GM18909 (cell line): Measurements from ENCODE around the gene TECTB.
"Not testable (repeated sequence)": the region's sequence is repeated elsewhere in the genome, so short reads cannot be mapped to it uniquely, and the experiment has no call there.

Experiments used
- ATAC-seq: cut with Tn5 transposase; IDR thresholded peaks from one replicate; pipeline ENCODE4 v1.9.1; 2021; ENCODE audit warnings: mild to moderate bottlenecking; ENCODE audit not compliant: unreplicated experiment, poor library complexity

TECTB gene

DNA sequence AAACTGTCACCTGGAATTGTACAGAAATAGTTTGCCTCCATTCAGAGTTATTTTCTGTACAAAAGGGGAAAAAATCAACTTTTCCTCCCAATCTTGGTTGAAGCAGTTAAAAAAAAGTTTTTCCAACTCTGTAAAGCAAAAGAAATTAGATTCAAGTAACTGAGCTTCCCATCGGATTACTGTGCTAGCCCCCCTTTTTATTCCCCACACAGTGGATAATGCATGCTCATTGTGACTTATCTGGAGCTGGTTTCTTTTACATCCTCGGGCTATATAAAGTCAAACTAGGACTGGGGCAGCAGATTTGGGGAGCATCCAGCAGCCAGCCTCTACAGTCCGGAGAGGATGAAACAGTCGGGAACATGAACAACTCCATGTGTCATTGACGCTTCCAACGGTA is at the start of gene TECTB:
TECTB (plus strand) TSS at position 301 of the 400 bp plus-strand sequence. CDS start 335 bp downstream, outside the sequence.
- ATAC-seq = no peak

DNA sequence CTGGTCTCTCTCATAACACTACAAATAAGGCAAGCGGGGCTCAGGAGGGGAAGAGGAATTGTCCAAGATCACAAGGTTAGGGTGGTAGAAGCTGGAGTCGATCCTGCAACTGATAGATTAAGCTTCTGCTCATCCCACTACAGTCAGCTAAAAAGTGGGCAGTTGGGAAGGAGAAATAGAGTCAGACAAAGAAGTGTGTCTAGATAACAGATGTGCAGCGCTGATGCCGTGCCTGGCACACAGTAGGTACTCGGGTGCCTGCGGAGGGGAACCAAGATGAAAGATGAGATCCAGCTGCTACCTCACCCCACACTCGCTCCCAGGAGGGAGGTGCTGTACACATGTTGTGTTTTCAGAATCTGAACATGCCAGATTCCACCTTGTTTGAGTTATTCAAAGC is 48.1 kb upstream of the TECTB start:
- no peak for ATAC-seq

DNA sequence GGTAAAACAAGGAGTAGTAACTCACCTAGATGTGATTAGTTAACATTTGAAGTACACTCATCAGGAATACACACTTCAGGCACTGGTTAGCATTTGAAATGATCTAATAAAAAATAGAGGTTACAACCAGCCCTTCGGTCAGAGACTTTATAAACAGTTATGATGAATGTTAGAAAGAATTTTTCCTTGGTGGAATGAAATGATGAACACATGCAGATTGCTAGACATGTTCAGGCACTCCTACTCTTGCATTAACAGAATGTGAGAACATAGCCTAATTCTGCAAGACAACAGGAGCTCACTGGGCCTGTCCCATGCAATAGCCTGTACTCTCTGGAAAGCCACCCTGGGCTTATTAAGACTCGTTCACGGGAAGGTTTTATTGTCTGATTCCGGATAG is 47.3 kb upstream of the TECTB start:
- no peak for ATAC-seq

DNA sequence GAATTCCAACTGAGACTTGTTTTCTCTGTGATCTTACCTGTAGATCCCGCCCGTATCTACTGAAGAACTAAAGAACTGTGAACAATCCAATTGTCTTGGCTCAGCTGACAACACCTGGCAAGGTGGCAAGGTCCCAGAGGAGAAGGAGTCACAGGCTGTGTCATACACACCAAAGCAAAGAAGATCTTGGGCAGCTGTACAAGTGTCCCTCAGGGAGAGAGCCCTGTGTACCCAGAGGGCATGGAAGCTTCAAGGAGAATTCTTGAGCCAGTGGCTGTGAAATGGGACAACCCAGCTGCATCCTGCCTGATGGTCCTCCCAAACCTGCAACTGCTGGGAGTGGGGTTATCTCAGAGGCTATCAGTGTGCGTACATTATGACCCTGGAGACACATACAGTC is 46.7 kb upstream of the TECTB start:
- no peak for ATAC-seq

DNA sequence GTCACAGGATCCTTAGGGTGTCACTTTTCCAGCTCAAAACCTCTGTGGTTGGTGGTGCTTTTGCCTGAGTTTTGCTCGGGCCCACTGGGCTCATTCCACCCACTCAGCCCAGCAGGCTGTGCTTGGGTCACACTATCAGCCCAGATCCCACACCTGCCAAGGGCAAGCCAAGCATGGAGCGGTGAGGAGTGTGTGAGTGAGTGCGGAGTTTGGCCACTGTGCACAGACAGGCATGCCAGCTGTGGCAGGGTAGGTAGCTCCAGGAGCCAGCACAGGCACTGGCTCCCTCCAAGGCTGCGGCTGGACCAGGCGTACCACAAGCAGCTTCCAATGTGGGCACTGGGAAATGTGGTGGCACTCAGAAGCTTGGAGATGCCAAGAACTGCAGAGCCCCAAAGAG is 43.9 kb upstream of the TECTB start:
- ATAC-seq = no peak

DNA sequence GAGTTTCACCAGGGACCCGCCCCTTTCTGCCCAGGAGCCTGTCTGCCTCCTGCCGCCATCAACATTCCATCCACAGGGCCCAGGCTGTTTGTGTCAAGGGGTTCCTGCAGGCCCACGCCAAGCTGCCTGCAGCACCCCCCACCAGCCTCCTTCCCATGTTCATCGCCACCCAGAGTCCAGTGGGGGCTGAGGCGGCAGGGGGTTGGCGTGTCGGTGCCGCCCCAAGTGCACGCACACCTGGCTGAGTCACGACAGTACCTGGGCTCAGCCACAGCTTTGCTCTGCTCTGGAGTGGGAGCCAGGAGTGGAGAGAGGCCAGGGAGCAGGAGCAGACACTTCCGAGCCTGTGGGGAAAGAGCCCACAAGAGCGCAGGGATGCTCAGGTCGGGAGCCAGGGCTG is 42.8 kb upstream of the TECTB start:
- ATAC-seq = no peak

DNA sequence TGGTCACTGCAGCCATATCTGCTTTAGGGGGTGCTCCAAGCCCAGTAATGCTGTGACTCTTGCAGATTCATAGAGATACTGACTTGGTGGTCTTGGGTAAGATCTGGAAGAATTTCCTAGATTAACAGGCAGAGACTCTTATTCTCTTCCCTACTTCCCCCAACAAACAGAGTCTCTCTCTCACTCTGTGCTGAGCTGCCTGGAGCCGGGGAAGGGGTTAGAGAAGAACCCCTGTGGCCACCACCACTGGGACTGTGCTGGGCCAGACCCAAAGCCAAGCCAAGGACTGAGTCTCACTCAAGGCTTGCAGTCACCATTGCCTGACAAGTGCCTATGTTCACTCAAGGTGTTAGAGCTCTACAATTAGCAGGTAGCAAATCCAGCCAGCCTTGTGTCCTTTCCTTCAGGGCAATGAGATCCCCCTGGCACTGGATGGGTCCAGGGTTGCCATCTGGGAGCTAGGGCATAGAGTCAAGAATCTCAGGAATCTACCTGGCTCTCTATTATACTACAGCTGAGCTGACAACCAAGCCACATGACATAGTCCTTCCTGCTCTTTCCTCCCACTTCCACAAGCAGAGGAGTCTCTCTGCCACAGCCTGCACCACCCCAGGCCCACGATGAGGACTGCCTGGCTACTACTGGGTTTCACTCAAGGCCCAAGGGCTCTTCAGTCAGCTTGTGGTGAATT is 41.4 kb upstream of the TECTB start:
- no peak for ATAC-seq

DNA sequence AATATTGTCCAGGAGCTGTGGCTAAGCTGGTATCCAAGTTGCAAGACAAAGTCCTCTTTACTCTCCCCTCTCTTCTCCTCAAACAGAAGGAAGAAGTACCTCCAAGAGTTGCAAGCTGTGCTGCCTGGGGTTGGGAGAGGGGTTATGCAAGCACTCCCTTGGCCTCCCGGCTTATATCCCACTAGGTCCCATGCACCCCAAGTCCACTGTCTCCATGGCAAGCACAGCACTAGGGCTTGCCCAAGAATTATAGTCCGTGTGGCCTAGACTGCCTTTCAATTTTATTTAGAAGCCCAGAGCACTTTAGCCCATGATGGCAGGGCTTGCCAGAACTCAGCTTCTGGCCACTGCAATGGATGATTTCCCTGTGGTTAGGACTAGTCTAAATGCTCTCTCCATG is 40.4 kb upstream of the TECTB start:
- no peak for ATAC-seq

DNA sequence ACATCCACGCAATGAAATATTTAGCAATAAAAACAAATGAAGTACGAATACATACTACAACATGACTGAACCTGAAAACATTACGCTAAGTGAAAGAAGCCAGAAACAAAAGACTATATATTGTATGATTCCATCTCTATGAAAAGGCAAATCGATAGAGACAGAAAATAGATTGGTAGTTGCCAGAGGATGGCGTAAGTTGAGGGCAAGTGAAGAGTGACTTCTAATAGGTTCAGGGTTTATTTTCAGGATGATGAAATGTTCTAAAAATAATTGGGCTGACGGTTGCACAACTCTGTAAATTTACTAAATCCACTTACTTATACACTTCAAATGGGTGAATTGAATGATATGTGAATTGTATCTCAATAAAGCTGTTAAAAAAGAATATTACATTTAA is 39.5 kb upstream of the TECTB start:
- ATAC-seq = no peak

DNA sequence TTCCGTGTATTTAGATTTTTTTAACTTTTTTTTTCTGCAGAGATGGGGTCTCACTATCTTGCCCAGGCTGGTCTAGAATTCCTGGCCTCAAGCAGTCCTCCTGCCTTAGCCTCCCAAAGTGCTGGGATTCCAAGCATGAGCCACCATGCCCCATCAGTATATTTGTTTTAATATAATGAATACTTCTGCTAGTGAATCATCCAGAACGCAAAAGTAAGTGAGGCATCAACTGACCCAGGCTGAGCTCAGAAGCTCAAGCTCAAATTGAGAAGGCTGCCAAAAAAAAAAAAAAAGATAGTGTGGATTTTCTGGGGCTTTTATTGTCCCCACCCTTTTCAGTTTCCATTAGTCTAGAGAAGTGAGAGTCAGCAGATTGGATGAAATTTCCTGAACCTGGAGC is 39.0 kb upstream of the TECTB start:
- no peak for ATAC-seq

DNA sequence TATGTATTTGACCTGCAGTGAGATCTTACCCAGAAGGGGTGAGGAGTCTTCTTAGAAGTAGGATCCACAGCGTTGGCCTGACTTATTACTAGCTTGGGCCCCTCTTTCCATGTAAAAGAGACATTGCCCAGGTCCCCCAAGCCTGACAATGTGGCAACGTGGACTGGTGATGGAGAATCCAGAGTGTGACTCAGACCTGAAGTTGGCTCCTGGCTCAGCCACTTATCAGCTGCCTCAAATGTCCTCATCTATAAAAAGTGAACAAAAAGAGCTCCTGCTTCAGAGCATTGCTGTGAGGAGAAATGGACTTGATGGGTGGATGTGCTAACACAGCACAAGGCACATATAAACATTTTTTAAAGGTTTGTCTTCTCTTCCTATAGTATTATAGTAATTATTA is 35.4 kb upstream of the TECTB start:
- ATAC-seq = no peak

DNA sequence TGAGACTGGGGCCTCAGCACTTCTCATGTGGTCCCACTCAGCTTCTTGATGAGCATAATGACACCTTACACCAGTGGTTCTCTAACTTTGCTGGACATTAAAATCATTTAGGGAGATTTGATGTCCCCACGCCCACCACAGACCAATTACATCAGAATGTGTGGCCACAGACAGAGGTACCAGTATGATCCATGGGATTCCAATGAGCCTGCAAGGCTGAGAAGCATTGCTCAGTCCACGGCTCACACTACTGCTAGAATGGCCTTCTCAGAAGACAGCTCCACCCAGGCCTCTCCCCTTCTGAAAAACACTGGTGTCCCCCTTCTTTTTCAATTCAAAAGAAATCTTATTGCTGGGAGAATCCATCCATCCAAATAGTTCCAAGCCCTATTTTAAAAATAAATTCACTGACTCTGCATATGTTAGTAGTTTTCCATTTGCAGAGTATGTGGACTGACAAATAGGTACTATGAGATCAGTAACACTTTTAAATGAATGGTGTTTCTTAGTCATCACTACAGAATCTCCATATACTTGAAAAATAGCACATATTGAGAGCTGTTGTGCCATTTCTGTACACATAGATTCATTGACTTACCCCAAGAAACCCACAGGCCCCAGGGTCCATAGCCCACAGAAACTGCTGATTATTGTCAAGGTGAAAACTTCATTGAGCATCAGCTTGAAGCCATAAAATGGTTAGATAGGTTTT is 34.5 kb upstream of the TECTB start:
- no peak for ATAC-seq

DNA sequence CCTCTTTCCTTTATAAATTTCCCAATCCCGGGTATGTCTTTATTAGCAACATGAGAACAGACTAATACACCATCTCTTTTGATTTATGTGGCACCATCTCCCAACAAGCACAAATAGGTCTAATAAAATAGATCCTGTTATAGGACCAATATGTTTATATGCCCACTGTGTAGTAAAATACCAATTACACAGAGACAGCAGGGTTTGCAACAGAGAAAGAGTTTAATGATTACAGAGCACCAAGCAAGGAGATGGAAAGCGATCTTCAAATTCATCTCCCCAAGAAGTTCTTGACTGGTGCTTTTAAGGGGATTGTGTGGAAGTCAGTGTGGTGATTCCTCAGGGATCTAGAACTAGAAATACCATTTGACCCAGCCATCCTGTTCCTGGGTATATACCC is 33.5 kb upstream of the TECTB start:
- no peak for ATAC-seq

DNA sequence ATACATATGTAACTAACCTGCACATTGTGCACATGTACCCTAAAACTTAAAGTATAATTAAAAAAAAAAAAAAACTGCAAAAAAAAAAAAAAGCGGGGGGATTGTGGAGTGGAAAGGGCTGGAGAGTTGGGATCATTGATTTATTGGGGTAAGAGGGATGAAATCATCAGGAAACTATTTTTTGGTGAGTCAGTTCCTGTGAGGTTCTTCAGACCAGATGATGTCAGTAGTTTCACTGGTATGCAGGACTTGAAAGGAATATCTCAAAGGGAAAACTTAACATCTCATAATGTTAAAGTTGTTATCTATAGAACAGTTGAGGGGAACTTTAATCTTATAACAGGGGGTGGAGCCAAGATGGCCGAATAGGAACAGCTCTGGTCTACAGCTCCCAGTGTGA is 32.6 kb upstream of the TECTB start:
- ATAC-seq = no peak

DNA sequence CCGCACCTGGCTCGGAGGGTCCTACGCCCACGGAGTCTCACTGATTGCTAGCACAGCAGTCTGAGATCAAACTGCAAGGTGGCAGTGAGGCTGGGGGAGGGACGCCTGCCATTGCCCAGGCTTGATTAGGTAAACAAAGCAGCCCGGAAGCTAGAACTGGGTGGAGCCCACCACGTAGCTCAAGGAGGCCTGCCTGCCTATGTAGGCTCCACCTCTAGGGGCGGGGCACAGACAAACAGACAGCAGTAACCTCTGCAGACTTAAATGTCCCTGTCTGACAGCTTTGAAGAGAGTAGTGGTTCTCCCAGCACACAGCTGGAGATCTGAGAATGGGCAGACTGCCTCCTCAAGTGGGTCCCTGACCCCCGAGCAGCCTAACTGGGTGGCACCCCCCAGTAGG is 32.0 kb upstream of the TECTB start:
- ATAC-seq = not testable (repeated sequence)

DNA sequence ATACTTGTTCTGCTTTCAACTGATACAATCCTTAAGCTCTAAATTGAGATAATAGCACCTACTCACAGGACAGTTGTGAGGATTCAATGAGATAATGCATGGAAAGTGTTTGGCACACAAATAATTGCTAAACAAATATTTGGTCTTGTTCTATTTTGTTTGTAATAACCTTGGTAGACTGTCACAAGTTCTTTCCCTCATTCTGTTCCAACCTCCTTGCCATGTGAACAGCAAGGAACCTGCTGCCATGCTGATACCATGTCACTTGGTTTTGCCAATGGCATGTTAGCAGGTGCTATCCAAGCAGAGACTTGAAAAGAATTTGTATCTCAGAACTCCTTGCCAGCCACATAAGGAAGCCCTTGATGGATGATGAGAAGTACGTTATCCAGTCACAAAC is 24.8 kb upstream of the TECTB start:
- no peak for ATAC-seq

DNA sequence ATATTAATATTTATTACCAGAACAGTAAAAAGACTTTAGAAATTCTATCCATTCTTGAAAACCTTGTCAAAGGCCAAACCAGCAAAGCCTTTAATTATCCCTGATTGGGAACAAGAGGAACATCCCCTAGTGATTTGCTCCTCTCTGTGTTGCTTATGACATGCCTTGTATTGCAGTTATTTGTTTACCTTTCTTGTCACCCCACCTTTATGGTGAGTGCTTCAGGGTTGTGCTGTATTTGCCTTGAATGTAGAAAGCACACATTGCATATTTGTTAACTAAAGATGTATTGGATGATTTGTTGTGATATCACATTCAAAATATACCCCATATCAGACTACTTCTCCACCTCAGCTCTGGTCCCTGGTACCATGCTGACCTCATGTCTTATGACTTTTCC is 23.5 kb upstream of the TECTB start:
- ATAC-seq = no peak

DNA sequence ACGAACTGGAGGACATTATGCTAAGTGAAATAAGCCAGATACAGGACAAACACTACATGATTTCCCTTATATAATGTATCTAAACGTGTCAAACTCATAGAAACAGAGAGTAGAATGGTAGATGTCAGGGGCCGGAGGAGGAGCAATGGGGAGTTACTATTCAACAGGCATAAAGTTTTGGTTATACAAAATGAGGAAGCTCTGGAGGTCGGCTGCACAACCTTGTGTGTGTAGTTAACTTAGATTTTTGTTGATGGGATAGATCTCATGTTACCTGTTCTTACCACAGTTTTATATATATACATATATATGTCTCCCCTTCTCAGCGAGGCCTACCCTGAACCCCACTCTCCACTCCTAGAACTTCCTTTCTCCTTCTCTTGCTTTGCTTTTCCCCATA is 22.4 kb upstream of the TECTB start:
- no peak for ATAC-seq

DNA sequence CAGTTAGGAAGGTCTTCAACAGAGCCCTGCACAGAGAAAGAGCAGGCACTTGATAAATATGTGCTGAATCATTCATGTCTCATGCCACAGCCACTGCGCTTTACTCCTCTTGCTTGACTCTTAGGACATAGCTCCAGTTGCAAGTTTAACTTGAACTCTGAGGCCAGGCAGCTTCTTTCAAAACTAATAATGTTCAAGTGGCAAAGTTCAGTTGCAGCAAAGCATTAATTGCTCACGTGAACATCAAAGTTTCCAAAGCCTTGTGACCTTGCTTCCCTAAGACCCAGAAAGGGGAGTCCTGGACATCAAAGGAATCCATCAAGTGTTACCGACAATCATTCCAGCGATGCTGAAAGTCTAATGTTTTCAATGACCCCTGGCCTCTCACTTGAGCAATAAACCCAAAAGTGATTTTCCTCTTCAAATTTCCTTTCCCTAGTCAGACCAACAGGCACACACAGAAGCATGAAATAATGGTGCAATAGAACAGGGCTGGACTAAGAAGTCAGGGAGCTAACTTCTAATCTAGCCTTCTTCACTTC is 21.8 kb upstream of the TECTB start:
- no peak for ATAC-seq

DNA sequence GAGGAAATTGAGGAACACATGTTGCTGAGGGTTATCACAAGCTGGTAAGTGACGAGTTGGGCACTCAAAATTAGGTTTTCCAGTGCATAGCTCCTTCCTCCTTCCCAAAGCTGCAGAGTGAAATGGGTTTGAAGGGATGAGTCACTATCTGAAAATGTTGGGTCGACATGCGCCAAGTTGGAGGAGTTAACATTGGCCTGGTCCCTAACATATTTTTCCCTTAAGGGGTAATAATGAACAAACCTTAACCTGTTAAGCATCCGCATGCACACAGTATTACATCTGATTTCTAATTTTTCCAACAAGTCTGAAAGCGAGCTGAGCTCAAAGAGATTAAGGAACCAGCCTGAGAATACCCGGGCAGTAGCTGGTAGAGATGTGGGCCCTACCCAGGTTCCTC is 20.7 kb upstream of the TECTB start:
- ATAC-seq = no peak

DNA sequence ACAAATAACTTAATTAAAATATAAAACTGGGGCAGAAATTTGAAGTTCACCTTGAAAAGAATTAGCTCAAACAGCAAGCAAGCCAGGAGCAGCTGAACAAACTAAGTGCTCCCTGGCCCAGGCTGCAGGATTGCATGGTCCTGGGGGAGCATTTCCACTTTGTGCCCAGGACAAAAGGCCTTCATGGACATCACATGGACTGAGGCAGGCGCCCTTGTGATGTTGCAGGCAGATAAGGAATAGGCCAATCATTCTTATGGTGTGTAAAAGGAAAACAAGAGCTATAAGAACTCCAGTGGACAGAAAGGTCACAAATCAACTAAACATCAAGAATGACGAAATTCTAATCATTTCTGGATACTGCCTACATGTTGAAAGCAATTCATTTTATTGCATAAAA is 17.5 kb upstream of the TECTB start:
- ATAC-seq = no peak

DNA sequence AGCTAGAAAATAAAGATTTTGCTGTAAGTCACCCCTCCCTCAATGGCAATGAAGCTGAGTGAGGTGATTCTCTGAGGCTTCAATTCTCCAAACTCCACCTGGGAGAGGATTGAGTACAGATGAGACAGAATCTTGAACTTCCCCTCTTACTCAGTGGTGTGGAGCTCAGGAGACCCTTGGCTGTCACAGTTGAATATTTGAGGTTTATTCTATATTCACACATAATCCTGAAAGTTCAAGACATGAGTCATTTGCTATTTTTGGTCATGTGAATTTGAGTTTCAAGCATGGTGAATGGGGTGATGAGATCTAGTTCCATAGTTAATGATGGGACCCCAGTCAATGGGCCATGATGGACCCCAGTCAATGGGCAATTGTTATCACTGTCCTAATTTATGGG is 13.9 kb upstream of the TECTB start:
- no peak for ATAC-seq
